GM12878 (cell line): ENCODE data around the gene PIEZO2. TPM values are rescaled to one million over a fixed set of nuclear protein-coding genes. Genes with fewer than 3 reads are reported as not detected.

Experiments used
- ATAC-seq: fragments of 200-7000 bp; cut with Tn5 transposase; 3 replicates; pipeline ENCODE4 v1.9.1; 2020; ENCODE audit warnings: mild to moderate bottlenecking, moderate library complexity
- BruUV-seq: library from RNA; stranded (reverse); fragments of 400-500 nt; replicated peaks from 2 replicates; lab custom pipeline; 2021; lab: Mats Ljungman, UMichigan
- CTCF ChIA-PET: fragments of 300-600 bp; sonication (Branson Sonifier 250); formaldehyde crosslinking; extraction: SDS; loops from one replicate; lab custom pipeline; 2021; ENCODE audit warnings: inconsistent platforms; lab: Yijun Ruan, JAX
- POLR2A ChIA-PET: fragments of 350-600 bp; formaldehyde crosslinking; extraction: SDS; loops from one replicate; lab custom pipeline; 2021; ENCODE audit warnings: inconsistent platforms; lab: Charles Lee
- RAD21 ChIA-PET: fragments of 300-600 bp; sonication (Branson Sonifier 250); formaldehyde crosslinking; loops from one replicate; lab custom pipeline; 2023; ENCODE audit warnings: antibody characterized with exemption; ENCODE audit not compliant: unreplicated experiment; lab: Charles Lee
- SMC1A ChIA-PET: fragments of 300-600 bp; sonication (Branson Sonifier 250); formaldehyde crosslinking; loops from one replicate; lab custom pipeline; 2023; ENCODE audit not compliant: unreplicated experiment, uncharacterized antibody; lab: Charles Lee
- DNase-seq: peaks from one replicate; pipeline ENCODE4 v3.0.0-alpha.2; 2011; ENCODE audit warnings: low read depth, low spot score
- FAIRE-seq: peaks from 3 replicates; lab custom pipeline; 2011; peaks lifted over from hg19 to GRCh38; lab: Jason Lieb, UNC
- H2AFZ ChIP-seq: 2 replicates; pipeline ENCODE4 v1.6.0; 2011; ENCODE audit warnings: low read depth, low read length, control low read depth; ENCODE audit not compliant: control insufficient read depth
- H3K27ac ChIP-seq: 2 replicates; pipeline ENCODE4 v1.5.1; 2011; ENCODE audit warnings: control low read depth; ENCODE audit not compliant: control insufficient read depth, insufficient read depth
- H3K27me3 ChIP-seq, 2 experiments: replicated peaks in 1 of 2; 2 replicates each; pipeline versions ENCODE4 v1.6.0 to v1.6.1; 2011; ENCODE audit warnings: low read length in 1 of 2; ENCODE audit not compliant: control insufficient read depth in 2 of 2, insufficient read depth in 2 of 2
- H3K36me3 ChIP-seq, 2 experiments: 2 replicates each; pipeline ENCODE4 v1.5.1; 2011; ENCODE audit warnings: low read length in 1 of 2; ENCODE audit not compliant: control insufficient read depth in 2 of 2, insufficient read depth in 2 of 2
- H3K4me1 ChIP-seq: 2 replicates; pipeline ENCODE4 v1.6.1; 2011; ENCODE audit warnings: mild to moderate bottlenecking, low read length, moderate library complexity, mixed read lengths; ENCODE audit not compliant: control insufficient read depth, insufficient read depth
- H3K4me2 ChIP-seq: 2 replicates; pipeline ENCODE4 v1.6.0; 2011; ENCODE audit warnings: control low read depth; ENCODE audit not compliant: control insufficient read depth, insufficient read depth
- H3K4me3 ChIP-seq: fragments of 200-600 bp; sonication (generic); 2 replicates; pipeline ENCODE4 v1.5.1; 2016
- H3K79me2 ChIP-seq: 2 replicates; pipeline ENCODE4 v1.6.0; 2011; ENCODE audit warnings: low read length; ENCODE audit not compliant: control insufficient read depth, insufficient read depth
- H3K9ac ChIP-seq: 2 replicates; pipeline ENCODE4 v1.8.0; 2011; ENCODE audit warnings: low read length, control low read depth, mixed read lengths; ENCODE audit not compliant: control insufficient read depth, insufficient read depth
- H3K9me3 ChIP-seq: replicated peaks from 3 replicates; pipeline ENCODE4 v1.5.1; 2011; ENCODE audit warnings: mild to moderate bottlenecking, low read length; ENCODE audit not compliant: control insufficient read depth, insufficient read depth
- H4K20me1 ChIP-seq: 2 replicates; pipeline ENCODE4 v1.6.0; 2011; ENCODE audit not compliant: control insufficient read depth, insufficient read depth
- EED ChIP-seq: sonication (generic); IDR thresholded peaks from 2 replicates; pipeline ENCODE4 v1.6.1; 2016; ENCODE audit warnings: antibody characterized with exemption, low read depth
- FOXM1 ChIP-seq: IDR thresholded peaks from 2 replicates; pipeline ENCODE4 v1.6.1; 2012; ENCODE audit warnings: low read depth, mild to moderate bottlenecking, inconsistent platforms, low read length, moderate library complexity
- IKZF1 ChIP-seq: fragments of 450-650 bp; conservative IDR thresholded peaks from 2 replicates; pipeline ENCODE4 v1.6.1; 2017; ENCODE audit warnings: antibody characterized with exemption, mild to moderate bottlenecking
- IKZF2 ChIP-seq, 2 experiments: fragments of 450-650 bp; IDR thresholded peaks; 2 replicates each; pipeline ENCODE4 v1.6.1; 2017; ENCODE audit warnings: mild to moderate bottlenecking in 2 of 2, moderate library complexity in 2 of 2
- RBBP5 ChIP-seq: fragments of 200-600 bp; sonication (generic); conservative IDR thresholded peaks from 2 replicates; pipeline ENCODE4 v1.6.1; 2016
- SMC3 ChIP-seq: IDR thresholded peaks from 2 replicates; pipeline ENCODE4 v1.6.1; 2011; ENCODE audit warnings: low read length, improper control_type of control experiment, borderline replicate concordance
- SUZ12 ChIP-seq: fragments of 200-600 bp; sonication (generic); IDR thresholded peaks from one replicate; pipeline ENCODE4 v1.6.1; 2018; ENCODE audit warnings: antibody characterized with exemption, mild to moderate bottlenecking; ENCODE audit not compliant: unreplicated experiment
- TCF12 ChIP-seq: IDR thresholded peaks from 2 replicates; pipeline ENCODE4 v1.6.1; 2011; ENCODE audit warnings: low read depth, mild to moderate bottlenecking, low read length
- TCF3 ChIP-seq: IDR thresholded peaks from 2 replicates; pipeline ENCODE4 v1.6.1; 2012; ENCODE audit warnings: low read depth, mild to moderate bottlenecking, low read length, borderline replicate concordance; ENCODE audit not compliant: insufficient read depth
- WGBS: methylation state at CpG from one replicate; pipeline ENCODE4 v1.1.6; 2016; ENCODE audit warnings: low lambda C conversion rate; ENCODE audit not compliant: insufficient replicate concordance, insufficient coverage; ENCODE audit errors: missing lambda C conversion rate; 5-methylcytosine and 5-hydroxymethylcytosine counted together
- in situ Hi-C: fragments of 300-500 bp; cut with MboI; formaldehyde crosslinking; loops from 9 replicates; pipeline ENCODE4 v1.14.3; 2018; ENCODE audit warnings: mixed read lengths
- intact Hi-C: fragments of 100-400 bp; cut with micrococcal nuclease; formaldehyde crosslinking; loops from one replicate; pipeline ENCODE4 v1.14.2; 2022; ENCODE audit not compliant: unreplicated experiment
- polyA plus RNA-seq, 11 experiments: library from polyadenylated mRNA; depleted of rRNA in 4 of 11; unstranded in 6 of 11; stranded (reverse) in 5 of 11; fragments of >200 nt; fragmentation: Nextera tagmentation in 4 of 11; fragmentation: Illumina TruSeq in 1 of 11; extraction: Ambion mirVana in 4 of 11; extraction: Trizol in 1 of 11; gene quantifications; 1 replicate in 1 of 11; 2 replicates in 10 of 11; pipeline versions ENCODE4 v1.2.1 to v1.2.3, GENCODE V29; 2011 to 2016; ENCODE audit warnings: inconsistent platforms in 2 of 11, missing spikeins in 2 of 11, low read depth in 1 of 11
- total RNA-seq, 4 experiments: library from RNA; depleted of rRNA in 3 of 4; stranded (reverse); fragments of >200 nt in 3 of 4; fragmentation: Illumina TruSeq in 1 of 4; extraction: Trizol in 1 of 4; gene quantifications; 2 replicates each; pipeline versions ENCODE4 v1.2.1 to v1.2.3, GENCODE V29; 2013 to 2021
- TF ChIP-seq, protein P1 (sequence below): fragments of 450-650 bp; IDR thresholded peaks from 2 replicates; pipeline ENCODE4 v1.6.1; 2017; ENCODE audit warnings: low read depth, mild to moderate bottlenecking, moderate library complexity
- TF ChIP-seq, protein P2 (sequence below): IDR thresholded peaks from 2 replicates; pipeline ENCODE4 v1.6.1; 2011; ENCODE audit warnings: low read depth, mild to moderate bottlenecking, low read length, moderate library complexity, borderline replicate concordance; ENCODE audit errors: extremely low read depth
- TF ChIP-seq, protein P3 (sequence below): fragments of 450-650 bp; IDR thresholded peaks from 2 replicates; pipeline ENCODE4 v1.6.1; 2016; ENCODE audit warnings: mild to moderate bottlenecking

The PIEZO2 gene
- total and polyA plus RNA-seq, 10 of the 15 experiments (the other 5 are each of a cell fraction or from before 2014, with no cell fraction given), result 6.7 to 42.3 (median 27.4) TPM

DNA sequence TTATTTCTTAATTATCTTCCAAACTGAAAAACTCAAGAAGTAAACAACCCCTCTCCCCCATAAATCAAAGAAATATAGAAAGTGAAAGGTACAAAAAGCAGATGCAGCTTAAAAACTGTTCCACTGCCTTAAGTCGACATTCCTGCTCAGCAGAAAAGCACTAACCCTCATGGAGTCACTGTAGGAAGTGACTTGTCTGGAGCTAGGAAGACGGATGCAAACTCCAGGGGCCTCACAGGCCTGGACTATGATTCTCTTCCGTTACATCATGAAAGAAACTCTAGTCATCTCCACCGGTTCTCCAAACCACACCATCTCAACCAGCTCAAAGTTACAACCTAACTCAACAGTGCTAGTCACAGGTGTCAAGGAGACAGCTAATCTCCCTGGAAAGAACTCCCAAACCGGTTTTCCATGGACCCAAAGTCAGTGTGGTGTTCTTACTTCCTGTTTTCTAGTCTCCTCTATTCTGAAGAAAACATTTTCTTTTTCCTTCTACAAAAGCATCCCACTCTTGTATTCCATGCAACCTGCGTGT is 128.4 kb downstream of the PIEZO2 start:
- no peak for FAIRE-seq
- in situ Hi-C loops, result no loop called here
- TF ChIP-seq, protein P1, sequence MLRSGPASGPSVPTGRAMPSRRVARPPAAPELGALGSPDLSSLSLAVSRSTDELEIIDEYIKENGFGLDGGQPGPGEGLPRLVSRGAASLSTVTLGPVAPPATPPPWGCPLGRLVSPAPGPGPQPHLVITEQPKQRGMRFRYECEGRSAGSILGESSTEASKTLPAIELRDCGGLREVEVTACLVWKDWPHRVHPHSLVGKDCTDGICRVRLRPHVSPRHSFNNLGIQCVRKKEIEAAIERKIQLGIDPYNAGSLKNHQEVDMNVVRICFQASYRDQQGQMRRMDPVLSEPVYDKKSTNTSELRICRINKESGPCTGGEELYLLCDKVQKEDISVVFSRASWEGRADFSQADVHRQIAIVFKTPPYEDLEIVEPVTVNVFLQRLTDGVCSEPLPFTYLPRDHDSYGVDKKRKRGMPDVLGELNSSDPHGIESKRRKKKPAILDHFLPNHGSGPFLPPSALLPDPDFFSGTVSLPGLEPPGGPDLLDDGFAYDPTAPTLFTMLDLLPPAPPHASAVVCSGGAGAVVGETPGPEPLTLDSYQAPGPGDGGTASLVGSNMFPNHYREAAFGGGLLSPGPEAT, result 0 out of 2 replicates have a peak, but pooled peaks have one; percentile 19
- no peak for TF ChIP-seq FOXM1
- TF ChIP-seq IKZF2 (IDR thresholded peaks at IDR 0.05), result peak; percentile 33; a peak in 1 of 4 replicates
- TF ChIP-seq SMC3, result no peak
- TF ChIP-seq IKZF1, result peak; percentile 36; the same call in 1 of the 2 replicates
- no peak for TF ChIP-seq SUZ12
- no peak for TF ChIP-seq TCF3
- no peak for TF ChIP-seq RBBP5
- TF ChIP-seq TCF12, result no peak
- TF ChIP-seq EED, result peak; percentile 62; the same call in 1 of the 2 replicates
- TF ChIP-seq, protein P2, sequence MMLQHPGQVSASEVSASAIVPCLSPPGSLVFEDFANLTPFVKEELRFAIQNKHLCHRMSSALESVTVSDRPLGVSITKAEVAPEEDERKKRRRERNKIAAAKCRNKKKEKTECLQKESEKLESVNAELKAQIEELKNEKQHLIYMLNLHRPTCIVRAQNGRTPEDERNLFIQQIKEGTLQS, result no peak
- TF ChIP-seq, protein P3, sequence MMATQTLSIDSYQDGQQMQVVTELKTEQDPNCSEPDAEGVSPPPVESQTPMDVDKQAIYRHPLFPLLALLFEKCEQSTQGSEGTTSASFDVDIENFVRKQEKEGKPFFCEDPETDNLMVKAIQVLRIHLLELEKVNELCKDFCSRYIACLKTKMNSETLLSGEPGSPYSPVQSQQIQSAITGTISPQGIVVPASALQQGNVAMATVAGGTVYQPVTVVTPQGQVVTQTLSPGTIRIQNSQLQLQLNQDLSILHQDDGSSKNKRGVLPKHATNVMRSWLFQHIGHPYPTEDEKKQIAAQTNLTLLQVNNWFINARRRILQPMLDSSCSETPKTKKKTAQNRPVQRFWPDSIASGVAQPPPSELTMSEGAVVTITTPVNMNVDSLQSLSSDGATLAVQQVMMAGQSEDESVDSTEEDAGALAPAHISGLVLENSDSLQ, result no peak
- TF ChIP-seq, all 136 proteins: peak for 4
- RAD21 ChIA-PET, result interaction anchor here (0.7 to 2.4 kb wide), 11 partner anchors 9 to 234 kb away, joined by 3 to 14 read pairs (median 5); no protein-coding TSS in a partner anchor
- Histone ChIP-seq H3K4me3 (peak overlapping the region; percentile 53; the same call in 1 of the 2 replicates), H4K20me1 (no peaks in the 10 kb centered on the region), H3K9me3 (no peaks in the 10 kb centered on the region; the same call in 1 of the 3 replicates), H3K27me3 (no peaks in the 10 kb centered on the region), H2AFZ (no peak overlapping the region; the same call in 1 of the 2 replicates), H3K36me3 (0 out of 4 replicates have a peak, but pooled peaks cover 0 to 4% of the 10 kb centered on the region in 2 experiments), H3K27ac (peak overlapping the region; percentile 54), H3K9ac (peak overlapping the region; percentile 53), H3K4me1 (peaks cover 34% of the 10 kb centered on the region), H3K79me2 (peaks cover 35% of the 10 kb centered on the region), H3K4me2 (peak overlapping the region; percentile 36)
- CTCF ChIA-PET, result interaction anchor here (0.7 to 2.2 kb wide), 11 partner anchors 8 to 169 kb away, joined by 3 to 10 read pairs (median 5); no protein-coding TSS in a partner anchor
- ATAC-seq (peak; percentile 59), DNase-seq (no peak)
- POLR2A ChIA-PET, result interaction anchor here (1.0 to 2.3 kb wide), 7 partner anchors 9 to 69 kb away, joined by 3 to 7 read pairs (median 4); no protein-coding TSS in a partner anchor
- 44% methylated on average over 6 of the region's 6 CpGs for WGBS
- intact Hi-C loops, result no loop called here
- SMC1A ChIA-PET, result interaction anchor here (0.6 to 5.2 kb wide), 27 partner anchors 8 to 277 kb away, joined by 3 to 42 read pairs (median 4); partner anchors contain the start of gene PIEZO2
- no TSS peak for BruUV-seq
